HepG2 (cell line): ENCODE data around the gene PSMB9. TPM values are rescaled to one million over a fixed set of nuclear protein-coding genes. Genes with fewer than 3 reads are reported as not detected.

Experiments
- ARID4A ChIP-seq: sonication (generic); formaldehyde crosslinking; IDR thresholded peaks from 2 replicates; pipeline ENCODE4 v1.5.0; 2020; ENCODE audit warnings: mild to moderate bottlenecking, missing genetic modification reagents, borderline replicate concordance
- ARNT2 ChIP-seq: sonication (generic); formaldehyde crosslinking; IDR thresholded peaks from 2 replicates; pipeline ENCODE4 v1.8.0; 2022; ENCODE audit warnings: mild to moderate bottlenecking, low read depth, missing genetic modification reagents, moderate library complexity
- CSRNP1 ChIP-seq: sonication (generic); formaldehyde crosslinking; IDR thresholded peaks from 2 replicates; pipeline ENCODE4 v1.8.1; 2023; ENCODE audit warnings: mild to moderate bottlenecking, missing genetic modification reagents
- ELK4 ChIP-seq: sonication (generic); formaldehyde crosslinking; IDR thresholded peaks from 2 replicates; pipeline ENCODE4 v1.9.0; 2021; ENCODE audit warnings: missing genetic modification reagents, borderline replicate concordance
- FOXO1 ChIP-seq: sonication (generic); formaldehyde crosslinking; IDR thresholded peaks from 2 replicates; pipeline ENCODE4 v1.4.0; 2020; ENCODE audit warnings: missing genetic modification reagents
- HIC2 ChIP-seq: sonication (generic); formaldehyde crosslinking; IDR thresholded peaks from 2 replicates; pipeline ENCODE4 v1.9.0; 2022; ENCODE audit warnings: low read depth, missing genetic modification reagents
- HIVEP1 ChIP-seq: sonication (generic); formaldehyde crosslinking; IDR thresholded peaks from 2 replicates; pipeline ENCODE4 v1.4.0; 2020; ENCODE audit warnings: mild to moderate bottlenecking, missing genetic modification reagents
- HMGXB3 ChIP-seq: sonication (generic); formaldehyde crosslinking; IDR thresholded peaks from 2 replicates; pipeline ENCODE4 v1.4.0; 2020; ENCODE audit warnings: missing genetic modification reagents, borderline replicate concordance
- ISL2 ChIP-seq: sonication (generic); formaldehyde crosslinking; IDR thresholded peaks from 2 replicates; pipeline ENCODE4 v1.5.0; 2020; ENCODE audit warnings: missing genetic modification reagents
- ZFP82 ChIP-seq: sonication (generic); formaldehyde crosslinking; IDR thresholded peaks from 2 replicates; pipeline ENCODE4 v1.5.1; 2020; ENCODE audit warnings: mild to moderate bottlenecking, missing genetic modification reagents, borderline replicate concordance
- ZNF138 ChIP-seq: sonication (generic); formaldehyde crosslinking; IDR thresholded peaks from 2 replicates; pipeline ENCODE4 v1.5.0; 2020; ENCODE audit warnings: mild to moderate bottlenecking, low read depth, missing genetic modification reagents
- ZNF430 ChIP-seq: sonication (generic); formaldehyde crosslinking; IDR thresholded peaks from 2 replicates; pipeline ENCODE4 v1.9.0; 2021; ENCODE audit warnings: mild to moderate bottlenecking, missing genetic modification reagents
- ZNF761 ChIP-seq: sonication (generic); formaldehyde crosslinking; conservative IDR thresholded peaks from 2 replicates; pipeline ENCODE4 v1.4.0; 2020; ENCODE audit warnings: mild to moderate bottlenecking, missing genetic modification reagents
- polyA plus RNA-seq, 8 experiments: library from polyadenylated mRNA; depleted of rRNA in 3 of 8; stranded (reverse) in 7 of 8; unstranded in 1 of 8; fragments of >200 nt; fragmentation: Illumina TruSeq in 4 of 8; extraction: Trizol in 4 of 8; gene quantifications; 2 replicates each; pipeline versions ENCODE4 v1.2.1 to v1.2.3, GENCODE V29; 2011 to 2016; ENCODE audit warnings: low read depth in 4 of 8, missing spikeins in 1 of 8, mixed read lengths in 1 of 8; ENCODE audit not compliant: insufficient read depth in 1 of 8
- total RNA-seq, 5 experiments: library from RNA; depleted of rRNA; stranded (reverse); fragments of >200 nt; fragmentation: Illumina TruSeq; extraction: Trizol; gene quantifications; 2 replicates each; pipeline ENCODE4 v1.2.3, GENCODE V29; 2016; ENCODE audit warnings: low read depth in 1 of 5

Gene PSMB9
- total and polyA plus RNA-seq, 2 of the 13 experiments (the other 11 are each of a cell fraction or from before 2014, with no cell fraction given): 15.6 to 16.0 TPM

GRCh38 chr6:32838114-32838958 is 15.7 kb upstream of the PSMB9 start, which contains the start of gene TAP2 (continued):
- 0 out of 2 replicates have a peak, but pooled peaks have one; percentile 26 for TF ChIP-seq CSRNP1
- TF ChIP-seq ZNF430 (CRISPR knock-in tag): peak; percentile 90
- TF ChIP-seq ARNT2 (CRISPR knock-in tag): 0 out of 2 replicates have a peak, but pooled peaks have one; percentile 12
- peak; percentile 89 for TF ChIP-seq ARID4A (CRISPR knock-in tag)
- TF ChIP-seq ZNF761 (CRISPR knock-in tag): no peak
- TF ChIP-seq HIVEP1 (CRISPR knock-in tag): peak; percentile 51
- no peak for TF ChIP-seq ZNF138 (CRISPR knock-in tag)
- TF ChIP-seq HIC2: no peak
- 0 out of 2 replicates have a peak, but pooled peaks have one; percentile 44 for TF ChIP-seq ELK4 (CRISPR knock-in tag)
- peak; percentile 50; the same call in 1 of the 2 replicates for TF ChIP-seq FOXO1
- peak; percentile 77; the same call in 1 of the 2 replicates for TF ChIP-seq ISL2
- TF ChIP-seq HMGXB3 (CRISPR knock-in tag): peak; percentile 60; the same call in 1 of the 2 replicates
- TF ChIP-seq ZFP82 (CRISPR knock-in tag): 0 out of 2 replicates have a peak, but pooled peaks have one; percentile 40
